B cell (primary cell): ENCODE results near the gene ZP1. TPM values are rescaled to one million over a fixed set of nuclear protein-coding genes. Genes with fewer than 3 reads are reported as not detected.

Source experiments
- ATAC-seq: fragments of 200-7000 bp; cut with Tn5 transposase; one replicate; pipeline ENCODE4 v1.10.0; 2021; ENCODE audit warnings: low read depth, mild to moderate bottlenecking, moderate number of reproducible peaks, moderate library complexity
- CTCF ChIA-PET: fragments of 350-600 bp; sonication (Branson Sonifier 250); formaldehyde crosslinking; loops from one replicate; lab custom pipeline; 2021; ENCODE audit warnings: antibody characterized with exemption, inconsistent platforms; lab: Charles Lee
- POLR2A ChIA-PET: fragments of 350-600 bp; sonication (Branson Sonifier 250); formaldehyde crosslinking; loops from one replicate; lab custom pipeline; 2021; ENCODE audit warnings: antibody characterized with exemption; lab: Charles Lee
- DNase-seq: peaks from one replicate; pipeline ENCODE4 v3.0.0; 2013
- H2AFZ ChIP-seq: 2 replicates; pipeline ENCODE4 v1.6.1; 2012; ENCODE audit warnings: mild to moderate bottlenecking, low read depth, low read length; ENCODE audit not compliant: insufficient read depth, poor library complexity, severe bottlenecking
- H3K27ac ChIP-seq, 2 donors: 1 replicate in 1 of 2; 2 replicates in 1 of 2; pipeline ENCODE4 v1.5.1; 2012 to 2013; ENCODE audit warnings: low read length in 2 of 2, mild to moderate bottlenecking in 2 of 2, moderate library complexity in 1 of 2
- H3K27me3 ChIP-seq, 4 experiments: fragments of 200-600 bp in 1 of 4; sonication (generic) in 1 of 4; replicated peaks in 1 of 4; 1 replicate in 2 of 4; 2 replicates in 2 of 4; pipeline versions ENCODE4 v1.6.1 to v1.7.0; 2013 to 2016; ENCODE audit warnings: low read length in 3 of 4, mild to moderate bottlenecking in 2 of 4, mixed read lengths in 1 of 4, moderate library complexity in 1 of 4; ENCODE audit not compliant: insufficient read depth in 4 of 4, control insufficient read depth in 3 of 4; ENCODE audit errors: control extremely low read depth in 1 of 4
- H3K36me3 ChIP-seq, 2 experiments: replicated peaks in 1 of 2; 1 replicate in 1 of 2; 2 replicates in 1 of 2; pipeline versions ENCODE4 v1.6.1 to v1.7.1; 2013; ENCODE audit warnings: low read length in 1 of 2; ENCODE audit not compliant: insufficient read depth in 2 of 2, control insufficient read depth in 1 of 2; ENCODE audit errors: control extremely low read depth in 1 of 2, extremely low read depth in 1 of 2
- H3K4me1 ChIP-seq, 2 donors: fragments of 200-600 bp in 1 of 2; sonication (generic) in 1 of 2; 1 replicate in 1 of 2; 2 replicates in 1 of 2; pipeline versions ENCODE4 v1.5.1 to v1.6.1; 2013 to 2017; ENCODE audit warnings: low read length in 2 of 2; ENCODE audit not compliant: control insufficient read depth in 2 of 2, insufficient read depth in 2 of 2
- H3K4me2 ChIP-seq: replicated peaks from 2 replicates; pipeline ENCODE3; 2012; ENCODE audit warnings: mild to moderate bottlenecking, low read depth, low read length; ENCODE audit not compliant: poor library complexity, severe bottlenecking
- H3K4me3 ChIP-seq, 5 experiments: fragments of 200-600 bp in 1 of 5; sonication (generic) in 1 of 5; 1 replicate in 3 of 5; 2 replicates in 2 of 5; pipeline versions ENCODE4 v1.5.1 to v1.7.0; 2011 to 2016; ENCODE audit warnings: low read length in 4 of 5, mild to moderate bottlenecking in 4 of 5, low read depth in 2 of 5, control low read depth in 1 of 5, moderate library complexity in 1 of 5; ENCODE audit not compliant: insufficient read depth in 1 of 5; ENCODE audit errors: control extremely low read depth in 1 of 5, extremely low read depth in 1 of 5
- H3K79me2 ChIP-seq: fragments of 200-600 bp; sonication (generic); one replicate; pipeline ENCODE4 v1.6.0; 2016; ENCODE audit warnings: low read length; ENCODE audit not compliant: control insufficient read depth, insufficient read depth
- H3K9ac ChIP-seq: fragments of 200-600 bp; sonication (generic); 2 replicates; pipeline ENCODE4 v1.6.1; 2017; ENCODE audit warnings: mild to moderate bottlenecking, low read length, moderate library complexity
- H3K9me3 ChIP-seq, 3 donors: one replicate each; pipeline versions ENCODE4 v1.6.1 to v1.7.1; 2013; ENCODE audit warnings: low read length in 2 of 3; ENCODE audit not compliant: control insufficient read depth in 2 of 3, insufficient read depth in 1 of 3; ENCODE audit errors: control extremely low read depth in 1 of 3
- H4K20me1 ChIP-seq: 2 replicates; pipeline ENCODE4 v1.6.0; 2012; ENCODE audit warnings: mild to moderate bottlenecking, low read length; ENCODE audit not compliant: insufficient read depth, control insufficient read depth, poor library complexity, severe bottlenecking
- H3K27ac Mint-ChIP-seq: one replicate; pipeline ENCODE4 v1.8.0; 2021; ENCODE audit warnings: mixed read lengths
- H3K27me3 Mint-ChIP-seq: one replicate; pipeline ENCODE4 v1.8.0; 2021; ENCODE audit warnings: mixed read lengths
- H3K4me1 Mint-ChIP-seq: one replicate; pipeline ENCODE4 v1.8.0; 2021; ENCODE audit warnings: mixed read lengths
- H3K4me3 Mint-ChIP-seq: one replicate; pipeline ENCODE4 v1.8.0; 2021; ENCODE audit warnings: mixed read lengths
- H3K9me3 Mint-ChIP-seq: one replicate; pipeline ENCODE4 v1.8.0; 2022; ENCODE audit warnings: mixed read lengths; ENCODE audit not compliant: insufficient read depth
- EZH2 ChIP-seq: IDR thresholded peaks from 2 replicates; pipeline ENCODE4 v1.6.1; 2012; ENCODE audit warnings: borderline replicate concordance, low read depth, mild to moderate bottlenecking, moderate library complexity, low read length; ENCODE audit not compliant: insufficient read depth, poor library complexity, severe bottlenecking
- WGBS: methylation state at CpG from one replicate; pipeline ENCODE4 v1.1.5; 2013; ENCODE audit warnings: missing lambda C conversion rate; ENCODE audit not compliant: insufficient coverage; 5-methylcytosine and 5-hydroxymethylcytosine counted together
- intact Hi-C: fragments of 100-400 bp; cut with micrococcal nuclease; formaldehyde crosslinking; loops from one replicate; pipeline ENCODE4 v1.10.0; 2022
- polyA plus RNA-seq: library from polyadenylated mRNA; depleted of rRNA; stranded (reverse); fragments of >200 nt; gene quantifications from 2 replicates; pipeline ENCODE4 v1.2.3, GENCODE V29; 2012
- total RNA-seq, 2 donors: library from RNA; stranded (reverse); fragments of 120-200 nt in 1 of 2; gene quantifications; 1 replicate in 1 of 2; 2 replicates in 1 of 2; pipeline versions ENCODE4 v1.2.3 to v1.2.4, GENCODE V29; 2013 to 2022
- TF ChIP-seq, protein P1 (sequence below): fragments of 200-600 bp; IDR thresholded peaks from one replicate; pipeline ENCODE4 v1.8.0; 2022; ENCODE audit warnings: antibody characterized with exemption, mild to moderate bottlenecking

ZP1 gene
- total and polyA plus RNA-seq, 2 donors (not counting 1 experiment from before 2014, with no cell fraction given), result 0.06 TPM; not detected in 1

DNA sequence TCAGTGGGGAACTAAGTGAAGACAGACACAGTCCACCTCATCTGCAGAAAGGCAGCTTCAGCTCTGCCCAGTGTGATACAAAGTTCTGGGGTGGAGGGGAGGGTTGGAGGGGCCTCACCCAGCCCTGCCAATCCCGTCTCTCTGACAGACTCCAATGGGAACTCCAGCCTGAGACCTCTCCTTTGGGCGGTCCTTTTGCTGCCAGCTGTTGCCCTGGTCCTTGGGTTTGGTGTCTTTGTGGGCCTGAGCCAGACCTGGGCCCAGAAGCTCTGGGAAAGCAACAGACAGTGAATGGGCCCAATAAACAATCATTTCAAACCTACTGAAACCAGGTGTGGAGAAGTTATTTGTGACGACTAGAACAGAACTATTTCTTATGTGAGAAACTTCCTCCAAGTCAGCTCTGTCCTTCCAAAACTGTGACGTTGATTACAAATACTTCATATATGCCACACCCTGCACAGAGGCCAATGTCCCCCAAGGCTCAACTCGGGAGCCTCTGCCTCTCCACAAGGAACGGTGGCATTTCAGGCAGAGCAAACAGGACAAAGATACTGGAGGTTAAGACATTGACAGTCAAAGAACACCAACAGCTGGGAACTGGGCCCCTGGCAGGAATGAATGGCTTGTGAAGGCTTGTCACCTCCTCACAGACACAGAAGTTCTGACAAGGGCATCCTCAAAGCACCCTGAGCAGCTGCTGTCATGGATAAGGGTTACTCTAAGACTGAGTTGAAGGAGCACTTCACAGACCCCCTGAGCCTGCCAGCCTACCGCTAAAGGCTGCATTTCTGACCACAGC lies 8.2 kb downstream of the ZP1 start:
- CTCF ChIA-PET, result interaction anchor here (2.0 to 2.1 kb wide), 2 partner anchors 23 to 45 kb away, joined by 5 to 6 read pairs; no protein-coding TSS in a partner anchor
- no peak overlapping the region for H3K4me3 Mint-ChIP-seq
- peaks cover 0 to 15% of the 10 kb centered on the region in 2 experiments for H3K36me3 ChIP-seq
- no peak overlapping the region for H3K9ac ChIP-seq
- no peaks in the 10 kb centered on the region for H3K79me2 ChIP-seq
- no peaks in the 10 kb centered on the region for H3K9me3 Mint-ChIP-seq
- no peak overlapping the region for H2AFZ ChIP-seq
- H3K27me3 Mint-ChIP-seq, result no peaks in the 10 kb centered on the region
- no peak overlapping the region for H3K4me3 ChIP-seq
- no peak overlapping the region for H3K27ac Mint-ChIP-seq
- no peak overlapping the region for H3K4me2 ChIP-seq
- WGBS, result 94% methylated on average over 6 of the region's 7 CpGs
- TF ChIP-seq EZH2, result no peak
- TF ChIP-seq, protein P1, sequence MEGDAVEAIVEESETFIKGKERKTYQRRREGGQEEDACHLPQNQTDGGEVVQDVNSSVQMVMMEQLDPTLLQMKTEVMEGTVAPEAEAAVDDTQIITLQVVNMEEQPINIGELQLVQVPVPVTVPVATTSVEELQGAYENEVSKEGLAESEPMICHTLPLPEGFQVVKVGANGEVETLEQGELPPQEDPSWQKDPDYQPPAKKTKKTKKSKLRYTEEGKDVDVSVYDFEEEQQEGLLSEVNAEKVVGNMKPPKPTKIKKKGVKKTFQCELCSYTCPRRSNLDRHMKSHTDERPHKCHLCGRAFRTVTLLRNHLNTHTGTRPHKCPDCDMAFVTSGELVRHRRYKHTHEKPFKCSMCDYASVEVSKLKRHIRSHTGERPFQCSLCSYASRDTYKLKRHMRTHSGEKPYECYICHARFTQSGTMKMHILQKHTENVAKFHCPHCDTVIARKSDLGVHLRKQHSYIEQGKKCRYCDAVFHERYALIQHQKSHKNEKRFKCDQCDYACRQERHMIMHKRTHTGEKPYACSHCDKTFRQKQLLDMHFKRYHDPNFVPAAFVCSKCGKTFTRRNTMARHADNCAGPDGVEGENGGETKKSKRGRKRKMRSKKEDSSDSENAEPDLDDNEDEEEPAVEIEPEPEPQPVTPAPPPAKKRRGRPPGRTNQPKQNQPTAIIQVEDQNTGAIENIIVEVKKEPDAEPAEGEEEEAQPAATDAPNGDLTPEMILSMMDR, result no peak
- H3K4me1 ChIP-seq, result no peaks in the 10 kb centered on the region
- no peaks in the 10 kb centered on the region for H3K4me1 Mint-ChIP-seq
- intact Hi-C loops, result no loop called here
- DNase-seq, result no peak
- H3K27ac ChIP-seq, result no peak overlapping the region
- no peaks in the 10 kb centered on the region for H3K9me3 ChIP-seq
- ATAC-seq, result no peak
- no peaks in the 10 kb centered on the region for H3K27me3 ChIP-seq
- POLR2A ChIA-PET, result no interaction called here
- H4K20me1 ChIP-seq, result no peaks in the 10 kb centered on the region

DNA sequence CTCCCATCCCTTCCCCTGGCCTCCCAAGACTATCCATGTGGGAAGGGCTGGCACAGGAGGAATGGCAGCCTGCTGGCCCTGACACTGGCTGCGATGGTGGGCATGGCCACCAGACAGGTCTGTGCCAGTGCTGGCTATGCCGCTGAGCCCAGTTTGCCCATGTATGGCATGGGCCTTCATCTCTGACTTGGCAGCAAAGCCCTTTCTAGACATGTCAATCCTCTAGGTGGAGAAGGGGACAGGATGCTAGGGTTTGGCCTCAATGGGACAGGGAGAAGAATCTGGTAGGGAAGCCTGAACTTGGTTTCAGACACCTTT lies 8.8 kb downstream of the ZP1 start:
- Histone ChIP-seq H3K9me3 (no peaks in the 10 kb centered on the region), H3K79me2 (no peaks in the 10 kb centered on the region), H3K4me1 (no peaks in the 10 kb centered on the region), H3K36me3 (peaks cover 0 to 20% of the 10 kb centered on the region in 2 experiments), H3K27ac (no peak overlapping the region), H3K27me3 (no peaks in the 10 kb centered on the region), H3K4me3 (no peak overlapping the region), H3K4me2 (no peak overlapping the region), H4K20me1 (no peaks in the 10 kb centered on the region), H3K9ac (no peak overlapping the region), H2AFZ (no peak overlapping the region)
- Mint-ChIP-seq H3K27me3 (no peaks in the 10 kb centered on the region), H3K4me1 (no peaks in the 10 kb centered on the region), H3K27ac (no peak overlapping the region), H3K4me3 (no peak overlapping the region), H3K9me3 (no peaks in the 10 kb centered on the region)
- ChIA-PET CTCF (interaction anchor here (0.6 to 2.1 kb wide), 3 partner anchors 22 to 417 kb away, joined by 3 to 6 read pairs (median 5); no protein-coding TSS in a partner anchor), POLR2A (no interaction called here)
- ATAC-seq (no peak), DNase-seq (no peak)
- no peak for TF ChIP-seq EZH2
- TF ChIP-seq, protein P1, result no peak
- WGBS, result 100% methylated on average over 2 of the region's 2 CpGs
- intact Hi-C loops, result no loop called here
